HG03457 (cell line): ENCODE measurements around the gene FOXP1.

ENCODE experiments used
- ATAC-seq: cut with Tn5 transposase; IDR thresholded peaks from one replicate; pipeline ENCODE4 v1.9.1; 2021; ENCODE audit warnings: moderate number of reproducible peaks; ENCODE audit not compliant: unreplicated experiment

The FOXP1 gene

DNA sequence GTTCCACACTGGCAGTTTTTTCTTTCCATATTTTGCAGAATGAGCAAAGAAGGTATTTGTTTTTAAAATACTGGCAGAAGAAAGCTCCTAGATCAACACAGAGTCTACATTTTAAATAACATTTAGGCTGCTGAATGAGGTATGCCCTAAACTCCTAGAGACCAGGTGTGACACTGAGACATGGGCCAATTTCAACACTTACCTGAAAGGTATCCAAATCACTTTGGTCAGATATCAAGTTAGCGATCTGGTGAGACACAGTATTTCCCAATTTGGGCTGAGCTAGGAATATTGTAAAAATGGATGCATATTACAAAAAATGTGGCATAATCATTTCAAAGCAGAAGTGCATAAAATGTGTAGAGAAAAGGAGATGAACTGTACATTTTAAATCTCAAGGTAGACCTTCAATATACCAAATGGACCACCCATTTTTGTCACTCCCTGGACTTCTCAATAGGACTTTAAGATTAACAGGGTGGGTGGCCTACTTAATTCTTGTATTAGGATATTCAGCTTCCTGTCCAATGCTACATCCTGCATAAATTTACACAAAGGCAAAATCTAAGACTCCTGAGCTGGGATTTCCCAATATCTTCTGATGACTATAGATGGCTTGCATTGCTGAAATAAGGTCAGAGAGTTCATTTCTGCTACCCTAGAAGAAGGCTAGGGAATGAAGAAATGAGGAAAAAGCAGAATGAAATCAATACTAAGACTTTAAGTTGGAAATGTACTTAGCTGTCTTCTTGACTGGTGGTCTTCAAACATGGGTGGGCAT, 487.8 kb downstream of the FOXP1 start:
- no peak for ATAC-seq

DNA sequence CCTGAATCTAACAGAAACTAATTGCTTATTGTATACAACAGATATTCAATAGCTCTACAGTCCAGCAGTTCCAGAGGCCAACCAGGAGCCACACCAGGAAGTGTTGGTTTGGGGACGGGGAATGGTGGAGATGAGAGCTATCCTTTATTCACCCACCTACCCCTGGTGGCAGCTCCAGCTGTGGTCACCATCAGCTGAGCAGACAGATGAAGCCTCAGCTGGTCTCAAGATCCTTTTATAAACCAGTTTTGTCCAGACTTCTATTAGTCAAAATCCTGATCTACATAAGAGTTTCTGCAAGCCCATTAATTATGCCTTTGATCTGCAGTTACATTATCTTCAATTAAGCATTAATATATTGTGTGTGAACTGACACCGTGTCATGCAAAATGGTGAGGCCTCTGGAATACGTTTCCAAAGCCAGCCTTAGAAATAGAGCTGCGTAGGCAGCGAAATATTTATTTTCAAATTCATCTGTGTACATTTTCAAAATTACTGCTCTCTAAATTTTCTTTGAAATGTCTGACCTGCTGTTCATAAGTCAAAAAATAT, 488.8 kb downstream of the FOXP1 start:
- no peak for ATAC-seq

DNA sequence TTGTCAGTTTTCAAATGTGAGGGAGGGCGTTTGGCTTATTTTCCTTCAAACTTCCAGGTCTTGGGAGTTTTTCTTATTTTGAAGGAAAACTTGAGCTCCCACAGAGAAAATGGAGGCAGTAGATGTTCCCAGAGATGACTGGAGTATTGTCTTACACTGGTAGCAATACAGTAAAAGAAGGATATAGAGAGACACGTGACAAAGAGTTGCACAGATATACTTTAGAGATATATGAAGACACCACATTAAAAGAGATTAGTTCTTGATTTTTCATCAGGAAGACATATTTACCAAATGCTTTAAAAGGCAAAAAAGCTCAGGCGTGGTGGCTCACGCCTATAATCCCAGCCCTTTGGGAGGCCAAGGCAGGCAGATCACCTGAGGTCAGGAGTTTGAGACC, 490.9 kb downstream of the FOXP1 start:
- no peak for ATAC-seq

DNA sequence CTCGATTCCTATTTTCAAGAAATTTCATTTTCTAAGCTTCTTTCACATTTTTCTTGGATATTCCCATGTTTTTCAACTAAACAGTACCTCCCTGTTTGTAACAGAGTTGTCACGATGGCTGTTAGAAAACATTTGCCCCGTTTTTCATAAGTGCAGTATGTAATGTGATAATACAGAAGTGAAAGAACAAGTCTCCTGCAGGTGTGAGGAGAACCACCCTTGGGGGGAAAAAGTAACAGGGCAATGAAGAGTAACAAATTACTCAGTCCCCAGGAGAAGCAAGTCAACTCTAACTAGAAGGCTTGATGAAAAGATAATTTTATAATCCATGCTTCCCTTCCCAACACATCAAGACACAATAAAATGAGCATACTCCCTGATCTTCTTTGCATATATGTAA, 493.3 kb downstream of the FOXP1 start:
- ATAC-seq = no peak

DNA sequence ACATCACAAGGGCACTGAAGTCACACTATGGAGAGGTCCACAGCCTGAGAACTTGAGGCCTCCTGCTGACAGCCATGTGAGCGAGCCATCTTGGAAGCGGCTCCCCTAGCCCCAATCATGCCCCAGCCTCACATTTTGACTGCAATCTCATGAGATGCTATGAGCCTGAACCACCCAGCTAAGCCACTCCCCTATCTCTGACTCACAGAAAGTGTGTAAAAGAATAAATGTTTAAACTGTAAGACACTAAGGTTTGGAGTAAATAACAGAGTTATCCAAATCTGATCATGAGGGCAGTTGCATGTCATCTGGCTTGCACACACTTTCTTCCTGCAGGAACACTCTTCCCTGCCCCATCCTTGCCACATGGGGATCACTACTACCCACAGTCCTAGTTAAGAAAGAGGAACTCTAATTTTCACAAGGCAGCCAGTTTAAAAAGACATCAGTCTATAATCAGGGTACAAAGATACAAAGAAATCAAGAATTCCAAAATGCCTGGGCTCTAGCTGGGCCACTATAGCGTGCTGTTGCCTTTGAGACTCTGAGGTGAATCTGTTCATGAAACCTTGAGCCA, 494.2 kb downstream of the FOXP1 start:
- no peak for ATAC-seq

DNA sequence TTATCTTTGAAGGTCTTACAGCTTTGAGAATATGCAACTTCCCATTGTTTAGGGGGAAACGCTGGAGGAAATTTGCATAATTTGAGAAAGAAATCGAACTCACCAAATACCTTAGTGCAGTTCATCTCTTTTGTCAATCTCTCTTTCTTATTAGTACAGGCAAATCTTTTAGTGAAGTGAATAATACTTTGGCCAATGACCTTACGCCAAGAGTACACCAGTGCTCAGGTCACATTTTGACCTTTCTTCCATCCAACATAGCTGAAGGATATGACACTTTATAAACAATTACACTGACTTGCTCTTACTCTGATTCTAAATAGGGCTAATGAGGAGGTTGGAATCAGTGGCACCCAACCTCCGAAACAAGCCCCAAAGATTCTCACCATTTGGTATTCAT, 494.8 kb downstream of the FOXP1 start:
- no peak for ATAC-seq

DNA sequence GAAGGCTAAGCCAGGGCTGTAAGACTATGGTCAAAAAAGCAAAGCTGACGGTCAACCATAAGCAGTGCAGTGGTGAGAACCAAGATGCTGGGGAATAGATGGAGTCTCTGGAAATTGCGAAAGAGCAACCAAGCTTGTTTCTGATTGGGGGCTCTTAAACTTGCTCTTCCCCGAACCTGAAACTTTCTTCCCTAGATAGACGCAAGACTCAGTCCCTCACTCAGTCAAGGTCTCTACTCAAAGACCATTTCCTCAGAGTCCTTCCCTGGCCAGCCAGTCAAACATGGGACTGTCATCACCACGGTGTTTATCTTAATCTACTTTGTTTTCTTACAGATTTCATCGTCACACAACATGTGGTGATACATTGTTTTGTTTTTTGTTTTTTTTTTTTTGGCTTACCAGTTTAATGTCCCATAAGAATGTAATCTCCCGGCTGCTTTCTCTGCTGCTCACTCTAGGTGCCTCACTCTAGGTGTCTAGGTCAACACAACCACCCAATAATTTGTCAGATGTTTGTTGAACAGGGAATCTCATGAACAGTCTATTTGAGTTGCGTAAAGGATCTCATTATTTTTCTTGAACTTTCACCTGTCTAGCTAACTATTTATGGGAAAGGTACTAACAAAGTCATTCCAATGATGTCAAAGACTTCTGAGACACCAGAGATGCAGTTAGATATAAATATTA, 495.4 kb downstream of the FOXP1 start:
- no peak for ATAC-seq

DNA sequence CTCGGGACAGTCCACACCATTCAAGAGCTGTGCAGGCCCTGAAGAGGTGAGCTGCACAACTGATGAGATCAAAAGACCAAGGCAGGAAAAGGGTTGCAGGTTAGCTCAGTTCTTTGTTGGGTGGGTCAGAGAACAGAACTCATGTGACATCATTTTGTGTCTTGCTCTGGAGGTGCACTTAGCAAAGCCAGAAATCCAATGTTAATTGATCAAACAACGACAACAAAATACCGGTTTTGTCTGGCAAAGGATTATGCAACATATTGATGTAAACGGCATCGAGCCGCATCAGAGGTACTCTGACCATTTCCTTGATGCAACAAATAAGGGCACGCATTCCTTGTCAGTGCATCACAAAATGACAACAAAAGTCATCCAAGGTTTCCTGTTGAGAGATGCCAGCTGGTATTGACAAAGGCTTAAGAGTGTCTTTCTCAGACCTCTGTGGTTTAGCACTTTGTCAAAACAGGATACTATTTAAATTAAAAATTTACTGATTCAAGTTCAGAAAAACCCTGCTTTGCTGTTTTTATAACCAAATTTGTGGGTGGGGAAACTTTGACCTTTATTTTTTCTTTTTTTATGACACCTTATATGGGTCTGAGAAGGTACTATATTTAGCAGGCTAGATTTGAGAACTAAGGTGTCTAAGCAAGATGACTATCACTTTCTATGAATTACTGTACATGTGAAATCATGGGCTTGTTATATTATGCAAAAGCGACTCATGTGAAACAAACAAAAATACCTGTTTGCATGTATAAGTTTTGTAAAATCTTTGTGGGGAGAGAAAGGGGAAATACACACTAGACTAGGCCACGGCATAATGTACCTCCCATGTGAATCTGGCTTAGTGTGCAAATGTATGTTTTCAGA, 496.1 kb downstream of the FOXP1 start:
- peak; percentile 92 for ATAC-seq

DNA sequence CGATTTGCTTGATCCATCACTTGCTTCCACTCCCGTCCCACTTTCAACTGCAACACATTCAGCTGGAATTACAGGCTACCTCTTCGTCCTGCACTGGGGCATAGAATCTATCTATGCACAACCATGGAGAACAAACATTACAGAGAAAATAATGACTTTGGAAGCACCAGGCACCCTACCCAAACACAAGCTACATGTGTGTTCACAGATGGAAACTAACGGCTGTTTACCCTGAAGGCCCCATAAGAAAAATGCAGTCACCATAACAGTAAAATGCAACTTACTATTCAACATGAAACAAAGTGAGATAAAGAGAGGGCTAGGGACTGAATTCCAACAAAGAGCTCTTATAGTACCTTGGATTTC, 496.8 kb downstream of the FOXP1 start:
- no peak for ATAC-seq

DNA sequence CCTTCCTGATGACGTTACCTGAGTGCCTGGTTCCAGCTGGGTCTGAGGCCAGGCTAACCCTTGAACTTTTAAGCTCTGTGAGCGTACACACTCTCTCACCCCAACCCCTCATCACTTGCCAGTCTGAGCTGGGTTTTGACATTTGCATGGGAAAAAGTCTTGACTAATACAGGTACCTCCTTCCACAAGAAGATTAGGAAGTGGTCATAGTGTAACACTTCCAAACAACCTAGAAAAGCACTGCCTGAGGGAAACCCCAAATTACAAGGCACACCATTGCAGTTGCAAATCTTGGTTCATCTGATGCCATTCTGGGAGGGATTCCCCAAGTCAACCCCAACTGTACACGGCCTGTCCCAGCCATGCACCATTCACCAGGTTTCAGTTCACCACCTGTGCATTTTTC, 499.8 kb downstream of the FOXP1 start:
- ATAC-seq = no peak

DNA sequence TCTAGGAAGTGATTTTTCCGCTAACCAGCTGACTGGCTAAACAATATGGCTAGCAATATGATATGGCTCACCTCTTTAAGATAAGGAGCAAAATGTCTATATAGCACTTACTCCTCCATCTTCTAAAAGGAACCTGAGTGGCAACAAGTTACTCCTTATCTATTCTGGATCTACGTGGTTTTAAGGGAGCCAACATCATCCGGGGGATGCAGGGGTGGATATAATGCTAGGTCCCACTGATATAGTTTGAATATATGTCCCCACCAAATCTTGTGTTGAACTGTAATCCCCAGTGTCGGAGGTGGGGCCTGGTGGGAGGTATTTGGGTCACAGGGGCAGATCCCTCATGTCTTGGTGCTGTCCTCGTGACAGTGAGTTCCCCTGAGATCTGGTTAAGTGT, 500.7 kb downstream of the FOXP1 start:
- no peak for ATAC-seq

DNA sequence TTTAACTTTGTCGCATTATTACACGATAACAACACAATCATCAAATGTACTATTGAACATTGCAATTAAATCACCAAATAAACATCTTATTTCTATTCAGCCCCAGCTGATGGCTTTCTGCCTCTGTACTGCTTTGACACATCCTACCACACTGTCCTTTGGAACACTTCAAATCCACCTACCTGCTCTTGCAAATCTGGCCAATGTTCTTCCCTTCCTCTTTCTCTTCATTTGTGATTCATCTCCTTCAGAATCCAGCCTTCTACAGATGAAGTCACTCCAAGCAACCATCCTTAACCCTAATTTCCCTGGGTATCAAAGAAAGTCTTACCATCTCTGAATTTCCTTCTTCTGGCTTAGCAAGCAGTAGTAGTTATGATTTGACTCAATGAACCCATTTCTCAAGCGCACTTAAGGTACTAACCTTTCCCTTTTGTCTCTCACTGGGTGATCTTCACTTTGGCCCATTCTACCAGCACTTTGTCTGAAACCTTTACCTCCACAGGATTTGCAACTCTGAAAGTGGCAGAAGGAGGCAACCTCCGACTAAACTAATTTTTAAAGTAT, 502.9 kb downstream of the FOXP1 start:
- ATAC-seq = no peak

DNA sequence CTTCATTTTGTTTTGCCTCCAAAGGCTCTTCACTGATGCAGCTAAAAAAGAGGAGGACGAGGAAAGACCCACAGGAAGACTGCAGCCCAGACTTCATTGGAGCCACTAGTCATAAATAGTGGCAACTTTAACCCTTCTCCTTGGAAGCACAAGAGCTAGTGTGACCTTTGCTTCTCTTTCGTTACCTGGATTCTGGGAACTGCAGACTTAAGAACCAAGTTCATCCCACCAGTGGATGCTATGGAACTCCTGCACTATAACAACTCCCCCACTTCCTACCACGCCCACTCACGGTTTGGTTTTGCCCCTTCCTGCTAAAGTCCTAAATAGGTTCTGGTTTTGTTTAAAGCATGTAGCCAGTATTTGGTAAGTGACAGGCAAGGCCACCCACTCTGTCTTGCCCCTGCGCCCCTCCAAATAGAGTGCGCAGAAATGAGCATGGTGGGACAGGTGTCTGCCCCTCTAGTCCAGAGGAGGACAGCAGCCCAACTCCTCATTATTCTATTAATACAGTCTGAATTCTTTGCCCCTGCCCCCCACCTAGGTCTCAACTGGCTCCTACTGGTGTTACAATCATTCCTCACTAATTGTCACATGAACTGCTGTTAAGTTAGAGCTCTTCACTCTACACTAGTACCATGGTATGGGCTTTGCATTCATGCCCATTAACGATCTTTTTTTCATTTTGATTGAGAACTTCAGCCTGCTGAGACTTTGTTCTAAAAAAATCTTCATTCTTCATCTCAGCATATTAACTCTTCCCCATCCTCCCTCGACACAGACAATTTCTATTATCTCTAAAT, 504.6 kb downstream of the FOXP1 start:
- ATAC-seq = no peak

DNA sequence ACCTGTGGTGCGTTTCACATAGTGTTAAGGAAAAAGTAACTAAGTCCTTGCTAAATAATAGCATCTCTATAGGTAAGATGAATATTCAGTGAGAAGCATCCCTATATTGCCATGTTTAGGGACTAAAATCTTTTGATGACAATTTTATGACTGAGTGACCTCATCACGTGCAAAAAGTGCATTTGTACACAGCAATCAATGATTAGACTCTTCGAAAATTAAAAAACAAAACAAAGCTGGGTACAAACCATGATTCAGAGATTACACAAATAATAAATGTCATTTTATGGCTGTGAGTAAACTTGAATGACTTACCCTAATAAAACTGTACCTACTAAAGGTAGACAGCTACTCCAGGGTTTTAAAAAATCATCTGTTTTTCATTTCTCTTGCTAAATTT, 505.3 kb downstream of the FOXP1 start:
- no peak for ATAC-seq

DNA sequence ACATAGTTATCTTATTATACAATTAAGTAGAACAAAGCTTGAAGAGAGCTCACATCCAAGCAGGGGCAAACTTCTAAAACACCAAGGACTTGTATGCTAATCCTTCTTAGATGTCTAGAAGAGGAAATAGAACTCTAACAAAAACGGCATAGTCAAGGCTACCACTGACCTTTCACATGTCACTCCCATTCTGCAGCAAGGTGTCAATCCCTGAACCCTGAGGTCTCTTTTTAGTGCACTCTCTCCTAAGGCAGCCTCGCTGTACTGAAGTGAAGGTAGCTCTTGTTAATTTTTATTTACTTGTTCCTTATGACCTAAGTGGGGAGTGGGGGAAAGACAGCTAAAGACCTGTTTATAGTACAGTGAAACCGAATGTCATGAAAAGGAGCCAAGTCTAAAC, 506.5 kb downstream of the FOXP1 start:
- no peak for ATAC-seq

DNA sequence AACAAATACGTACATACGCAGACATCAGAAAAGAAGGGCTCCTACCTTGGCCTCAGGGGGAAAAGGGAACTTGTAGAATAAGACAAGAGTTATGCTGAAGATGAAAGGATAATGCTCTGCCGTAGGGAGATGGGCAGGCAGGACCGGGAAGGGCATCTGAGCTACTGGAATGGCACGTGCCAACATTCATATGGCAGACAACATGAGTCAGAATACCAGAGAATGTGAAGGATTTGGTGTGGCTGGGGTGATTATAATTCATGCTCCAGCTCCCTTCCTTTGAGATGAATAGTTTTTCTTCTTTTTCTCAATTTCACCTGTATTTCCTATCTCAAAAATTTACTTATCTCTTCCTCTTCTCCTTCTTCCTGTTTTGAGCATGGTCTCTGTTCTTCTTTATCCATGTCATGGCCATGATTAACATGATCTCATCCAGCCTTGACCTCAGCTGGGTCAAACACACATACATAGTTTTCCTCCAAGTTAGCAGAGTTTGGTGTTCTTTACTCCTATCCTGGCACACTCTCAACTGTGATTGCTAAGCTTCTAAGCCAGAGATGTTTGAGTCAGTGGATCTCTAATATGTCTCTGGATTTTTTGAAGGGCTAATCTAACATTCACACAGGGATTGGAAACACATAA, 507.0 kb downstream of the FOXP1 start:
- ATAC-seq = no peak

DNA sequence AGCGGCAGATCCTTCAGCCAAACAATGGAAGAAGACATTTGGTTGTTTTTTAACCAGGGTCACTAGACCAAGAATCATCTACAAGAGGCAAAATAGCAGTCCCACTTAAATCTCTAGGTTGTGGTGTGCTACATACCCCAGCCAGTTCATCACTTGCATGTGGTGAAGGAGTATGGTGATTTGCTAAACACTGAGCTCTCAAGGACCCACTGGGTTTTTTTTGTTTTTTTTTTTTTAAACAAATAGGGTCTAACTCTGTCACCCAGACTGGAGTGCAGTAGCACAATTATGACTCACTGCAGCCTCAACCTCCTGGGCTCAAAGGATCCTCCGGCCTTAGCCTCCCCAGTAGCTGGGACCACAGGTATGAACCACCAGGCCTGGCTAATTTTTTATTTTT, 508.0 kb downstream of the FOXP1 start:
- ATAC-seq = no peak

DNA sequence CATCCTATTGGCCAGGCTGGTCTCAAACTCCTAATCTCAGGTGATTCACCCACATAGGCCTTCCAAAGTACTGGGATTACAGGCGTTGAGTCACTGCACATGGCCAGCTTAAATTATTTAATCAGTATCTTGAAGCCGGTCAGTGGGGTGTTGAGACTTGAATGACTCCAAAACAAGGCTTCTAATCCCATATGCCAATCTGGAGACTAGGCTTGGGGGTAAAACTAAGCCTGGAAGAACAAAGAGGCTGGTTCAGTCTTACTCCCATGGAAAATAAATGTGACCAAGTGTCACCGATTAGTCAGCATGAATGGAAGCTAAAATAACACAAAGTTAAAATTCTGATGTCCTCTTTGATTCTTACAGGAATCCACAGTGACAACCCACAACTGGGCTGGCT, 509.1 kb downstream of the FOXP1 start:
- ATAC-seq = no peak

DNA sequence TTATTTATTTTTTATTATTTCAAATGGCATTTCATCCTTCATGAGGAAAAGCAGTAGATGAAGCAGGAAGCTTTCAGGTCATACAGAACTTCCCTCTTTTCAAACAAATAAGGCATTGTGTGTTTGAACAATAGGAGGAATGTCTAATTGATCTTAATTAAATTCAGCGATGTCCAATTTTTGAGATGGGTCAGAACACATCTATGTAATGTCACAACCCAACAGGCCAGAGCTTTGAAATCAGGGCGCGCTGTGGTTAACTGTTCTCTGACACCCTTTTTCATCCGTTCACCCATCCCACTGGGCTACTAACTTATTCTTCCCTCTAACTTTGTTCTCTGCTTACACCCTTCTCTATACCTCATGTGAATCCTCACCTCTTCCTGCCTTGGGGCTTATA, 510.5 kb downstream of the FOXP1 start:
- ATAC-seq = no peak

DNA sequence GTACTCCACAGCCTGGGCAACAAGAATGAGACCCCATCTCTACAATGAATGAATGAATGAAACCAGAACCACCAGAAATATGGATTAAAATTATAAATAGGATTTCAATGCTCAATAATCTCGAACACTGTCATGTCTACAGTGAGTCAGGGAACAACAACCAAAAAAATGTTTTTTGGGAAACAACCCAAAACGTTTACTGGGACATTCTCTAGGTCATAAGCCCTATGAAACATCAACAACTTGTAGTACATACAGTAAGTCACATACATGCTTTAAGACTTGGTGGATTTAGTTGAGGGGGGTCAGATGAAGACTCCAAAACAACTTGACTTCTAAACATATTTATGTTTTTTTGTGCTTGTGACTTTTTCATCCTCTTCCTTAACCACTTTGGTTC, 511.2 kb downstream of the FOXP1 start:
- ATAC-seq = no peak
